OCI-LY3 (cell line): ENCODE data around the gene TMEM245.
"Not testable (repeated sequence)": the region's sequence is repeated elsewhere in the genome, so short reads cannot be mapped to it uniquely, and the experiment has no call there.

Experiments used
- H2AFZ ChIP-seq: fragments of 200-600, 300-600 bp; shearing (Covaris generic); 2 replicates; pipeline ENCODE4 v1.6.0; 2014; ENCODE audit warnings: antibody characterized with exemption, low read depth, low read length
- H3K27ac ChIP-seq: fragments of 200-600, 300-600 bp; sonication (generic); 2 replicates; pipeline ENCODE4 v1.5.1; 2014; ENCODE audit warnings: mild to moderate bottlenecking, low read length, moderate library complexity, mixed read lengths
- H3K27me3 ChIP-seq: fragments of 200-600, 300-600 bp; sonication (generic); 2 replicates; pipeline ENCODE4 v1.6.1; 2014; ENCODE audit warnings: low read depth, low read length, mixed read lengths
- H3K36me3 ChIP-seq: fragments of 200-600, 300-600 bp; sonication (generic); replicated peaks from 2 replicates; pipeline ENCODE3; 2014; ENCODE audit warnings: low read depth, low read length, mixed read lengths
- H3K4me1 ChIP-seq: fragments of 300-600, 200-600 bp; sonication (generic); 2 replicates; pipeline ENCODE4 v1.6.1; 2014; ENCODE audit warnings: low read length, mixed read lengths
- H3K4me2 ChIP-seq: fragments of 200-600, 300-600 bp; sonication (generic); 2 replicates; pipeline ENCODE4 v1.6.1; 2014; ENCODE audit warnings: low read length, mixed read lengths
- H3K4me3 ChIP-seq: fragments of 300-600, 200-600 bp; sonication (generic); 2 replicates; pipeline ENCODE4 v1.5.1; 2014; ENCODE audit warnings: antibody characterized with exemption, mild to moderate bottlenecking, low read length, moderate library complexity
- H3K79me2 ChIP-seq: fragments of 300-600, 200-600 bp; shearing (Covaris generic); 2 replicates; pipeline ENCODE4 v1.6.1; 2014; ENCODE audit warnings: mild to moderate bottlenecking, low read length, mixed read lengths
- H3K9ac ChIP-seq: fragments of 300-600, 200-600 bp; shearing (Covaris generic); 2 replicates; pipeline ENCODE4 v1.6.0; 2014; ENCODE audit warnings: mild to moderate bottlenecking, low read length, moderate library complexity
- H3K9me3 ChIP-seq: fragments of 200-600, 300-600 bp; shearing (Covaris generic); 2 replicates; pipeline ENCODE4 v1.6.1; 2014; ENCODE audit warnings: low read length, mixed read lengths; ENCODE audit not compliant: insufficient read depth
- H4K20me1 ChIP-seq: fragments of 200-600, 300-600 bp; sonication (generic); 2 replicates; pipeline ENCODE4 v1.6.1; 2016; ENCODE audit warnings: low read length, mixed read lengths; ENCODE audit not compliant: insufficient read depth
- CTCF ChIP-seq: fragments of 200-600, 300-600 bp; sonication (generic); IDR thresholded peaks from 2 replicates; pipeline ENCODE4 v1.5.1; 2014; ENCODE audit warnings: antibody characterized with exemption, low read length, low read depth
- EZH2phosphoT487 ChIP-seq: fragments of 200-600 bp; shearing (Covaris generic); IDR thresholded peaks from 2 replicates; pipeline ENCODE4 v1.6.1; 2018; ENCODE audit warnings: antibody characterized with exemption, mixed run types, low read depth

TMEM245 gene

GRCh38 chr9:109064963-109065702 is 54.6 kb downstream of the TMEM245 start:
- Histone ChIP-seq H4K20me1 (no peaks in the 10 kb centered on the region), H3K27me3 (no peaks in the 10 kb centered on the region), H2AFZ (no peak overlapping the region), H3K4me2 (no peak overlapping the region), H3K9me3 (no peaks in the 10 kb centered on the region), H3K27ac (no peak overlapping the region), H3K36me3 (peaks cover 32% of the 10 kb centered on the region), H3K4me1 (no peaks in the 10 kb centered on the region), H3K79me2 (no peaks in the 10 kb centered on the region), H3K4me3 (no peak overlapping the region), H3K9ac (no peak overlapping the region)
- TF ChIP-seq EZH2phosphoT487 = no peak
- TF ChIP-seq CTCF = no peak

- H3K4me2 ChIP-seq = no peak overlapping the region
These were observed 56.0 kb downstream of the TMEM245 start for GRCh38 chr9:109063760-109064159.

GRCh38 chr9:109062543-109062942 is 57.2 kb downstream of the TMEM245 start:
- Histone ChIP-seq H3K27me3 (no peaks in the 10 kb centered on the region), H3K27ac (no peak overlapping the region), H3K4me2 (no peak overlapping the region), H3K36me3 (peaks cover 26% of the 10 kb centered on the region), H3K4me1 (no peaks in the 10 kb centered on the region), H3K4me3 (no peak overlapping the region), H3K9ac (no peak overlapping the region), H3K79me2 (no peaks in the 10 kb centered on the region), H3K9me3 (no peaks in the 10 kb centered on the region), H4K20me1 (no peaks in the 10 kb centered on the region), H2AFZ (no peak overlapping the region)
- no peak for TF ChIP-seq CTCF
- TF ChIP-seq EZH2phosphoT487 = no peak

More at GRCh38 chr9:109063760-109064159, 56.0 kb downstream of the TMEM245 start:
- Histone ChIP-seq H3K9me3 (no peaks in the 10 kb centered on the region), H3K36me3 (peaks cover 31% of the 10 kb centered on the region), H2AFZ (no peak overlapping the region), H3K9ac (no peak overlapping the region), H3K79me2 (no peaks in the 10 kb centered on the region), H3K4me3 (no peak overlapping the region), H4K20me1 (no peaks in the 10 kb centered on the region), H3K27me3 (no peaks in the 10 kb centered on the region), H3K4me1 (no peaks in the 10 kb centered on the region), H3K27ac (no peak overlapping the region)
- TF ChIP-seq EZH2phosphoT487 (no peak), CTCF (no peak)

GRCh38 chr9:109060191-109060590 is 59.6 kb downstream of the TMEM245 start:
- Histone ChIP-seq H3K9me3 (no peaks in the 10 kb centered on the region), H3K9ac (no peak overlapping the region), H3K36me3 (peaks cover 35% of the 10 kb centered on the region), H3K4me2 (no peak overlapping the region), H3K27me3 (no peaks in the 10 kb centered on the region), H3K4me3 (no peak overlapping the region), H3K4me1 (no peaks in the 10 kb centered on the region), H3K27ac (no peak overlapping the region), H2AFZ (no peak overlapping the region), H3K79me2 (no peaks in the 10 kb centered on the region), H4K20me1 (no peaks in the 10 kb centered on the region)
- TF ChIP-seq EZH2phosphoT487 (no peak), CTCF (no peak)

GRCh38 chr9:109053121-109053520 is 66.6 kb downstream of the TMEM245 start:
- not testable (repeated sequence) for H2AFZ ChIP-seq, H3K4me1 ChIP-seq, H3K4me2 ChIP-seq, H3K4me3 ChIP-seq, H3K9ac ChIP-seq, H3K79me2 ChIP-seq, H4K20me1 ChIP-seq, H3K27me3 ChIP-seq, H3K9me3 ChIP-seq, H3K27ac ChIP-seq
- H3K36me3 ChIP-seq = peaks cover 48% of the 10 kb centered on the region
